ENCODE measurements around the gene SLC24A3.
A peak's percentile ranks its signal among the peaks of the same experiment; 100 is the strongest.

Gene SLC24A3

DNA sequence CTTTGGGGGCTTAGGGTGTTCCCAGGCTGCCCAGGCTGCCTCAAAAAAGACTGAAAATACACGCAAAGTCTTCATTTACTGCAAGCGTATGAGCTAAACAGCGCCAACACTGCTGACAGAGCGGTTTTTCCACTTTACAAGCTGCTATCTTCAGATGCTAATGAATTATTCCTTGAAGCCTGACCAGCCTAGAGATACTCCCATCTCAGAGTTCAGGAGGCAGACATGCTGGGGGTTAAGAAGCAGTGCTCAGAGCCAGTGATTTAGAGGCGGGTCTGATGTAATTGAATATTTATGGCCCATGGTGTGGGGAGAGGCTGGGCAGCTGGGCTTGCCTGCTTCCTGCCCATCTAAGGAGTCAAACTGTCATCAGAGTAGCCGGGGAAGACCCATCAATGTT is 241.4 kb downstream of the SLC24A3 start:
- POLR2A ChIA-PET = no interaction called here
- TF ChIP-seq ZNF48 (tag by site-specific recombination; IDR thresholded peaks at IDR 0.05) (no peak), ZNF521 (tag by site-specific recombination; IDR thresholded peaks at IDR 0.05) (no peak), ZNF768 (tag by site-specific recombination; IDR thresholded peaks at IDR 0.05) (no peak), ZFP41 (tag by site-specific recombination; IDR thresholded peaks at IDR 0.05; ENCODE audit: borderline replicate concordance) (no peak), IKZF3 (tag by site-specific recombination; IDR thresholded peaks at IDR 0.05) (no peak), ZNF791 (tag by site-specific recombination; IDR thresholded peaks at IDR 0.05) (no peak)
- TF ChIP-seq, protein P1, sequence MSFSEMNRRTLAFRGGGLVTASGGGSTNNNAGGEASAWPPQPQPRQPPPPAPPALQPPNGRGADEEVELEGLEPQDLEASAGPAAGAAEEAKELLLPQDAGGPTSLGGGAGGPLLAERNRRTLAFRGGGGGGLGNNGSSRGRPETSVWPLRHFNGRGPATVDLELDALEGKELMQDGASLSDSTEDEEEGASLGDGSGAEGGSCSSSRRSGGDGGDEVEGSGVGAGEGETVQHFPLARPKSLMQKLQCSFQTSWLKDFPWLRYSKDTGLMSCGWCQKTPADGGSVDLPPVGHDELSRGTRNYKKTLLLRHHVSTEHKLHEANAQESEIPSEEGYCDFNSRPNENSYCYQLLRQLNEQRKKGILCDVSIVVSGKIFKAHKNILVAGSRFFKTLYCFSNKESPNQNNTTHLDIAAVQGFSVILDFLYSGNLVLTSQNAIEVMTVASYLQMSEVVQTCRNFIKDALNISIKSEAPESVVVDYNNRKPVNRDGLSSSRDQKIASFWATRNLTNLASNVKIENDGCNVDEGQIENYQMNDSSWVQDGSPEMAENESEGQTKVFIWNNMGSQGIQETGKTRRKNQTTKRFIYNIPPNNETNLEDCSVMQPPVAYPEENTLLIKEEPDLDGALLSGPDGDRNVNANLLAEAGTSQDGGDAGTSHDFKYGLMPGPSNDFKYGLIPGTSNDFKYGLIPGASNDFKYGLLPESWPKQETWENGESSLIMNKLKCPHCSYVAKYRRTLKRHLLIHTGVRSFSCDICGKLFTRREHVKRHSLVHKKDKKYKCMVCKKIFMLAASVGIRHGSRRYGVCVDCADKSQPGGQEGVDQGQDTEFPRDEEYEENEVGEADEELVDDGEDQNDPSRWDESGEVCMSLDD (tag by site-specific recombination; IDR thresholded peaks at IDR 0.05) = no peak
- TF ChIP-seq, protein P2, sequence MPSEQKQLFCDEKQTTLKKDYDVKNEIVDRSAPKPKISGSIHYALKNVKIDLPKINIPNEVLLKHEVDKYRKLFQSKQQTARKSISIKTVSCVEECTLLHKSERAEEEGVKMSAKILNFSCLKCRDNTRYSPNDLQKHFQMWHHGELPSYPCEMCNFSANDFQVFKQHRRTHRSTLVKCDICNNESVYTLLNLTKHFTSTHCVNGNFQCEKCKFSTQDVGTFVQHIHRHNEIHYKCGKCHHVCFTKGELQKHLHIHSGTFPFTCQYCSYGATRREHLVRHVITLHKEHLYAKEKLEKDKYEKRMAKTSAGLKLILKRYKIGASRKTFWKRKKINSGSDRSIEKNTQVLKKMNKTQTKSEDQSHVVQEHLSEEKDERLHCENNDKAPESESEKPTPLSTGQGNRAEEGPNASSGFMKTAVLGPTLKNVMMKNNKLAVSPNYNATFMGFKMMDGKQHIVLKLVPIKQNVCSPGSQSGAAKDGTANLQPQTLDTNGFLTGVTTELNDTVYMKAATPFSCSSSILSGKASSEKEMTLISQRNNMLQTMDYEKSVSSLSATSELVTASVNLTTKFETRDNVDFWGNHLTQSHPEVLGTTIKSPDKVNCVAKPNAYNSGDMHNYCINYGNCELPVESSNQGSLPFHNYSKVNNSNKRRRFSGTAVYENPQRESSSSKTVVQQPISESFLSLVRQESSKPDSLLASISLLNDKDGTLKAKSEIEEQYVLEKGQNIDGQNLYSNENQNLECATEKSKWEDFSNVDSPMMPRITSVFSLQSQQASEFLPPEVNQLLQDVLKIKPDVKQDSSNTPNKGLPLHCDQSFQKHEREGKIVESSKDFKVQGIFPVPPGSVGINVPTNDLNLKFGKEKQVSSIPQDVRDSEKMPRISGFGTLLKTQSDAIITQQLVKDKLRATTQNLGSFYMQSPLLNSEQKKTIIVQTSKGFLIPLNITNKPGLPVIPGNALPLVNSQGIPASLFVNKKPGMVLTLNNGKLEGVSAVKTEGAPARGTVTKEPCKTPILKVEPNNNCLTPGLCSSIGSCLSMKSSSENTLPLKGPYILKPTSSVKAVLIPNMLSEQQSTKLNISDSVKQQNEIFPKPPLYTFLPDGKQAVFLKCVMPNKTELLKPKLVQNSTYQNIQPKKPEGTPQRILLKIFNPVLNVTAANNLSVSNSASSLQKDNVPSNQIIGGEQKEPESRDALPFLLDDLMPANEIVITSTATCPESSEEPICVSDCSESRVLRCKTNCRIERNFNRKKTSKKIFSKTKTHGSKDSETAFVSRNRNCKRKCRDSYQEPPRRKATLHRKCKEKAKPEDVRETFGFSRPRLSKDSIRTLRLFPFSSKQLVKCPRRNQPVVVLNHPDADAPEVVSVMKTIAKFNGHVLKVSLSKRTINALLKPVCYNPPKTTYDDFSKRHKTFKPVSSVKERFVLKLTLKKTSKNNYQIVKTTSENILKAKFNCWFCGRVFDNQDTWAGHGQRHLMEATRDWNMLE (tag by site-specific recombination; conservative IDR thresholded peaks at IDR 0.05; ENCODE audit: low read depth) = no peak
- no peaks in the 10 kb centered on the region for H3K36me3 ChIP-seq (ENCODE audit: control insufficient read depth in 2 of 2, insufficient read depth in 1 of 2, low read length in 2 of 2)
- no peak overlapping the region for H3K27ac ChIP-seq (ENCODE audit: extremely low read depth, low read depth, low read length)
- CTCF ChIA-PET = no interaction called here
- no peaks in the 10 kb centered on the region for H3K9me3 ChIP-seq (ENCODE audit: control insufficient read depth, insufficient read depth, low read depth, low read length)
- H3K4me3 ChIP-seq (ENCODE audit: low read depth, low read length) = no peak overlapping the region
- no peaks in the 10 kb centered on the region for H3K4me1 ChIP-seq (ENCODE audit: control insufficient read depth, insufficient read depth, low read length)

- no peak for TF ChIP-seq ZNF132 (tag by site-specific recombination; IDR thresholded peaks at IDR 0.05; ENCODE audit: borderline replicate concordance)
- TF ChIP-seq SETDB1 (IDR thresholded peaks at IDR 0.05; ENCODE audit: insufficient read length, low read length) = peak; percentile 52
- TF ChIP-seq ZNF112 (tag by site-specific recombination; IDR thresholded peaks at IDR 0.05) = no peak
- no peak for TF ChIP-seq ZNF514 (tag by site-specific recombination; IDR thresholded peaks at IDR 0.05)
- no peak for TF ChIP-seq ZNF580 (tag by site-specific recombination; IDR thresholded peaks at IDR 0.05)
- TF ChIP-seq KLF16 (tag by site-specific recombination; IDR thresholded peaks at IDR 0.05) = no peak
- TF ChIP-seq ZNF423 (tag by site-specific recombination; IDR thresholded peaks at IDR 0.05) = no peak
- TF ChIP-seq ZBTB21 (tag by site-specific recombination; IDR thresholded peaks at IDR 0.05) = no peak
- TF ChIP-seq ZNF341 (tag by site-specific recombination; IDR thresholded peaks at IDR 0.05; ENCODE audit: low read depth) = no peak
- peak; percentile 80 for TF ChIP-seq ZNF157 (tag by site-specific recombination; IDR thresholded peaks at IDR 0.05)
- no peak for TF ChIP-seq ZNF148 (tag by site-specific recombination; IDR thresholded peaks at IDR 0.05; ENCODE audit: borderline replicate concordance)
- no peaks in the 10 kb centered on the region for H3K36me3 ChIP-seq (ENCODE audit: control insufficient read depth in 2 of 2, insufficient read depth in 1 of 2, low read length in 2 of 2)
- no peak overlapping the region for H3K4me3 ChIP-seq (ENCODE audit: low read depth, low read length)
- H3K9me3 ChIP-seq (ENCODE audit: control insufficient read depth, insufficient read depth, low read depth, low read length) = no peaks in the 10 kb centered on the region
- no peak overlapping the region for H3K27ac ChIP-seq (ENCODE audit: extremely low read depth, low read depth, low read length)
- POLR2A ChIA-PET = no interaction called here
- CTCF ChIA-PET = interaction anchor here (0.6 to 1.1 kb wide), 2 partner anchors 127 to 371 kb away, joined by 3 to 4 read pairs; no protein-coding TSS in a partner anchor
- H3K4me1 ChIP-seq (ENCODE audit: control insufficient read depth, insufficient read depth, low read length) = no peaks in the 10 kb centered on the region
These were observed 244.4 kb downstream of the SLC24A3 start for GRCh38 chr20:19456595-19457395.
